RWPE1 (cell line): ENCODE data around the gene SH2D3C.
"Not testable (repeated sequence)": the region's sequence is repeated elsewhere in the genome, so short reads cannot be mapped to it uniquely, and the experiment has no call there.

Experiments used
- CTCF ChIA-PET: fragments of 350-600 bp; sonication (Branson Sonifier 250); formaldehyde crosslinking; extraction: SDS; loops from one replicate; lab custom pipeline; 2021; lab: Yijun Ruan, JAX
- POLR2A ChIA-PET: fragments of 400-600 bp; formaldehyde crosslinking; extraction: SDS; loops from one replicate; lab custom pipeline; 2020; ENCODE audit warnings: antibody characterized with exemption; ENCODE audit not compliant: low non-redundant PET; lab: Yijun Ruan, JAX
- DNase-seq: peaks from one replicate; pipeline ENCODE4 v3.0.0; 2012; ENCODE audit warnings: low spot score
- H3K27ac ChIP-seq: fragments of 450-650 bp; 2 replicates; pipeline ENCODE4 v1.5.1; 2017
- TF ChIP-seq, protein P1 (sequence below): fragments of 450-650 bp; conservative IDR thresholded peaks from 2 replicates; pipeline ENCODE4 v1.5.1; 2017; ENCODE audit warnings: low read depth, mild to moderate bottlenecking

The SH2D3C gene

GRCh38 chr9:127781806-127782205, 3.3 kb upstream of the SH2D3C start:
- peak overlapping the region; percentile 60 for H3K27ac ChIP-seq
- TF ChIP-seq, protein P1, sequence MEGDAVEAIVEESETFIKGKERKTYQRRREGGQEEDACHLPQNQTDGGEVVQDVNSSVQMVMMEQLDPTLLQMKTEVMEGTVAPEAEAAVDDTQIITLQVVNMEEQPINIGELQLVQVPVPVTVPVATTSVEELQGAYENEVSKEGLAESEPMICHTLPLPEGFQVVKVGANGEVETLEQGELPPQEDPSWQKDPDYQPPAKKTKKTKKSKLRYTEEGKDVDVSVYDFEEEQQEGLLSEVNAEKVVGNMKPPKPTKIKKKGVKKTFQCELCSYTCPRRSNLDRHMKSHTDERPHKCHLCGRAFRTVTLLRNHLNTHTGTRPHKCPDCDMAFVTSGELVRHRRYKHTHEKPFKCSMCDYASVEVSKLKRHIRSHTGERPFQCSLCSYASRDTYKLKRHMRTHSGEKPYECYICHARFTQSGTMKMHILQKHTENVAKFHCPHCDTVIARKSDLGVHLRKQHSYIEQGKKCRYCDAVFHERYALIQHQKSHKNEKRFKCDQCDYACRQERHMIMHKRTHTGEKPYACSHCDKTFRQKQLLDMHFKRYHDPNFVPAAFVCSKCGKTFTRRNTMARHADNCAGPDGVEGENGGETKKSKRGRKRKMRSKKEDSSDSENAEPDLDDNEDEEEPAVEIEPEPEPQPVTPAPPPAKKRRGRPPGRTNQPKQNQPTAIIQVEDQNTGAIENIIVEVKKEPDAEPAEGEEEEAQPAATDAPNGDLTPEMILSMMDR = no peak
- ChIA-PET POLR2A (no interaction called here), CTCF (no interaction called here)
- no peak for DNase-seq

- ChIA-PET CTCF (interaction anchor here (0.6 kb wide), 2 partner anchors 10 to 65 kb away, joined by 3 to 4 read pairs; no protein-coding TSS in a partner anchor), POLR2A (interaction anchor here (1.1 kb wide), 1 partner anchor 9 kb away, joined by 3 read pairs; no protein-coding TSS in a partner anchor)
- H3K27ac ChIP-seq = peak overlapping the region; percentile 60
- DNase-seq = not testable (repeated sequence)
Measured at GRCh38 chr9:127780909-127781308, 2.4 kb upstream of the SH2D3C start.

- CTCF ChIA-PET = interaction anchor here (0.6 kb wide), 3 partner anchors 9 to 300 kb away, joined by 3 to 4 read pairs (median 3); no protein-coding TSS in a partner anchor
- H3K27ac ChIP-seq = peak overlapping the region; percentile 55
- no peak for DNase-seq
- POLR2A ChIA-PET = interaction anchor here (1.1 kb wide), 1 partner anchor 9 kb away, joined by 3 read pairs; no protein-coding TSS in a partner anchor
- TF ChIP-seq, protein P1 = no peak
Measured at GRCh38 chr9:127780126-127780885, 1.8 kb upstream of the SH2D3C start.

DNA sequence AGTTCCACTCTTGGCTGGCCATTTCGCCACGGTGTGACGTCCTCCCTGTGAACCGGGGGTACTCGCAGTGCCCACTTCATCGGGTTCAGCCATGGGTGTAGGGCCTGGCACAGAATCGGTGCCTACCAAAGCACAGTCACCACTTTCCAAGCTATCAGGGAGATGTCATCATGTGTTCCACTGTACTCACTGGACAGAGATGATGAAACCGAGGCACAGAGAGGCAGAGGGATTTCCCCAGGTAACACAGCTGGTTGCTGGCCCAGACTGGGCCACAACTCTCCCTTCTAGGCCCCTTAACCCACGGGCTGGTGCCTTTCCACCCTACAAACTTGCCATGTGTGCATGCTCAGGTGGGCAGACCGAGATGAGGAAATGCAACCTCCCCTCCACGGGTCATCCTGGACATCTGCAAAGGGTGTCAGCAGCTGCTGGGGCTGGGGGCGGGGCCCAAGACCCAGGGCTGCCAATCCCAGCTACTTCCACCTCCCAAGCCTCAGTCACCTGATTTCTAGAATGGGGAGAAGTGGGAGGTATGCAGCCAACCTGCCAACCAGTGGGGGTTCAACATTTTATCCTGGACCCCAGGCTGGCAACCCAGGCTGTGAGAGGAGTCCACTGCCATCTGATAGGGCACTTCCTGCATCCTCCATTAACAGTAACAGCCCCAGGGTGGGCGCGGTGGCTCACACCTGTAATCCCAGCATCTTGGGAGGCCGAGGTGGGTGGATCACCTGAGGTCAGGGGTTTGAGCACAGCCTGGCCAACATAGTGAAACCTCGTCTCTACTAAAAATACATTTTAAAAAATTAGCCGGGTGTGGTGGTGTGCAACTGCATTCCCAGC, 893 bp upstream of the SH2D3C start:
- H3K27ac ChIP-seq = peak overlapping the region; percentile 55
- DNase-seq = no peak
- ChIA-PET POLR2A (interaction anchor here (0.6 kb wide), 1 partner anchor 1231 kb away, joined by 5 read pairs; no protein-coding TSS in a partner anchor), CTCF (interaction anchor here (1.6 kb wide), 1 partner anchor 45 kb away, joined by 11 read pairs; the partner anchor contains the start of gene TOR2A)
- TF ChIP-seq, protein P1 = no peak

GRCh38 chr9:127777368-127777980, 992 bp downstream of the SH2D3C start:
- no peak for DNase-seq
- TF ChIP-seq, protein P1 = no peak
- ChIA-PET POLR2A (no interaction called here), CTCF (no interaction called here)
- H3K27ac ChIP-seq = no peak overlapping the region

DNA sequence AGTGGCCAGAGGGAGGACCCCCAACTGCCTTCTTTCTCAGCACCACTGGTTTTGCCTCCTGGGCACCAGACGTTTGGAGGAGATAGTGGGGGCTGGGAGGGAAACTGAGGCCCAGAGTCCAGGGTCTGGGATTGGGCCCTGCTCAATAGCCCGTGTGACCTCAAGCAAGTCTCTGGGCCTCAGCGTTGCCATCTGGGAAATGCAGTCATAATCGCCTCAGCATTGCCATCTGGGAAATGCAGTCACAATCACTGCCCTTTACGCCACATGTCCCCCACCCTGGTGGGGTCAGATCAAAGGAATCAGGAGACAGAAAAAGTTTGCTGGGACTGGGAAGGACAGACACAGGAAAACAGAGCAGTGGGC, 1.6 kb downstream of the SH2D3C start:
- TF ChIP-seq, protein P1 = no peak
- ChIA-PET POLR2A (no interaction called here), CTCF (interaction anchor here (1.3 kb wide), 1 partner anchor 42 kb away, joined by 5 read pairs; the partner anchor contains the start of gene TOR2A)
- no peak for DNase-seq
- H3K27ac ChIP-seq = no peak overlapping the region
